Activated B cell treated with CpG ODN at 0.5 μM for 24 hours (primary cell): ENCODE data around the gene SUMF1. TPM values are rescaled to one million over a fixed set of nuclear protein-coding genes. Genes with fewer than 3 reads are reported as not detected.

Experiments
- ATAC-seq: fragments of 200-7000 bp; cut with Tn5 transposase; one replicate; pipeline ENCODE4 v1.10.0; 2021; ENCODE audit warnings: low read depth, mild to moderate bottlenecking, moderate library complexity
- CTCF ChIA-PET: fragments of 350-600 bp; sonication (Branson Sonifier 250); formaldehyde crosslinking; loops from one replicate; lab custom pipeline; 2021; ENCODE audit warnings: antibody characterized with exemption; lab: Charles Lee
- POLR2A ChIA-PET: fragments of 350-600 bp; sonication (Branson Sonifier 250); formaldehyde crosslinking; loops from one replicate; lab custom pipeline; 2021; ENCODE audit warnings: antibody characterized with exemption; lab: Charles Lee
- DNase-seq: peaks from one replicate; pipeline ENCODE4 v3.0.0; 2022
- H3K27ac Mint-ChIP-seq: one replicate; pipeline ENCODE4 v1.8.0; 2020; ENCODE audit warnings: mixed read lengths
- H3K27me3 Mint-ChIP-seq: one replicate; pipeline ENCODE4 v1.8.0; 2021; ENCODE audit warnings: mixed read lengths
- H3K36me3 Mint-ChIP-seq: one replicate; pipeline ENCODE4 v1.8.0; 2021; ENCODE audit warnings: low read depth, mixed read lengths
- H3K4me1 Mint-ChIP-seq: one replicate; pipeline ENCODE4 v1.8.0; 2021; ENCODE audit warnings: mixed read lengths
- H3K4me3 Mint-ChIP-seq: one replicate; pipeline ENCODE4 v1.8.0; 2020; ENCODE audit warnings: mild to moderate bottlenecking, mixed read lengths
- H3K9me3 Mint-ChIP-seq: one replicate; pipeline ENCODE4 v1.8.0; 2020; ENCODE audit warnings: mixed read lengths
- intact Hi-C: fragments of 100-400 bp; cut with micrococcal nuclease; formaldehyde crosslinking; loops from one replicate; pipeline ENCODE4 v1.15.1; 2024
- total RNA-seq: library from RNA; stranded (reverse); gene quantifications from 2 replicates; pipeline ENCODE4 v1.2.3, GENCODE V29; 2022
- TF ChIP-seq, protein P1 (sequence below): fragments of 200-600 bp; IDR thresholded peaks from one replicate; pipeline ENCODE4 v1.8.0; 2022; ENCODE audit warnings: antibody characterized with exemption, mild to moderate bottlenecking

SUMF1 gene
- total RNA-seq, 1 donor from 2014 or later, result 20.7 TPM

DNA sequence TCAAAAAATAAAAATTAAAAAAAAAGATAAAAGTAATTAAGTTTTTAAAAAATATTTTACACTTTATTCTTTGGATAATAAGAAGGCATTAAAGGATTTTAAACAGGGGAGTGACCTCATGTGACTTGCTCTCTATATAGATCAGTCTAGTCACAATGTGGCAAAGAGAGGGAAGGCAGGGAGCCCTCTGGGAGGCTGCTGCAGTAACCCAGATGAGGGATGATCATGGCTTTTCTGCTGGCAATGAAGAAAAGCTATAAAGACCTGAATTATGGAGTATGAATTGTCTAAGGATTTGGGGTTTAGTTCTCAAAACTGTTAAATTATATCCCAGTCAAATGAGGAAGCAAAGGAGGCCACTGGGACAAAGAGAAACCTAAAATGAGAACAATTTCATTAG lies 58.1 kb downstream of the SUMF1 start:
- Mint-ChIP-seq H3K27me3 (no peaks in the 10 kb centered on the region), H3K27ac (no peak overlapping the region), H3K9me3 (no peaks in the 10 kb centered on the region), H3K4me1 (peaks cover 3% of the 10 kb centered on the region), H3K36me3 (peaks cover 74% of the 10 kb centered on the region), H3K4me3 (no peak overlapping the region)
- CTCF ChIA-PET, result no interaction called here
- DNase-seq (no peak), ATAC-seq (no peak)
- POLR2A ChIA-PET, result no interaction called here
- intact Hi-C loops, result no loop called here
- TF ChIP-seq, protein P1, sequence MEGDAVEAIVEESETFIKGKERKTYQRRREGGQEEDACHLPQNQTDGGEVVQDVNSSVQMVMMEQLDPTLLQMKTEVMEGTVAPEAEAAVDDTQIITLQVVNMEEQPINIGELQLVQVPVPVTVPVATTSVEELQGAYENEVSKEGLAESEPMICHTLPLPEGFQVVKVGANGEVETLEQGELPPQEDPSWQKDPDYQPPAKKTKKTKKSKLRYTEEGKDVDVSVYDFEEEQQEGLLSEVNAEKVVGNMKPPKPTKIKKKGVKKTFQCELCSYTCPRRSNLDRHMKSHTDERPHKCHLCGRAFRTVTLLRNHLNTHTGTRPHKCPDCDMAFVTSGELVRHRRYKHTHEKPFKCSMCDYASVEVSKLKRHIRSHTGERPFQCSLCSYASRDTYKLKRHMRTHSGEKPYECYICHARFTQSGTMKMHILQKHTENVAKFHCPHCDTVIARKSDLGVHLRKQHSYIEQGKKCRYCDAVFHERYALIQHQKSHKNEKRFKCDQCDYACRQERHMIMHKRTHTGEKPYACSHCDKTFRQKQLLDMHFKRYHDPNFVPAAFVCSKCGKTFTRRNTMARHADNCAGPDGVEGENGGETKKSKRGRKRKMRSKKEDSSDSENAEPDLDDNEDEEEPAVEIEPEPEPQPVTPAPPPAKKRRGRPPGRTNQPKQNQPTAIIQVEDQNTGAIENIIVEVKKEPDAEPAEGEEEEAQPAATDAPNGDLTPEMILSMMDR, result no peak

GRCh38 chr3:4407941-4408340 lies 59.1 kb downstream of the SUMF1 start:
- ATAC-seq, result no peak
- no peaks in the 10 kb centered on the region for H3K9me3 Mint-ChIP-seq
- TF ChIP-seq, protein P1, result no peak
- peaks cover 3% of the 10 kb centered on the region for H3K4me1 Mint-ChIP-seq
- ChIA-PET CTCF (no interaction called here), POLR2A (no interaction called here)
- DNase-seq, result no peak
- no peak overlapping the region for H3K4me3 Mint-ChIP-seq
- intact Hi-C loops, result no loop called here
- H3K27me3 Mint-ChIP-seq, result no peaks in the 10 kb centered on the region
- H3K36me3 Mint-ChIP-seq, result peaks cover 80% of the 10 kb centered on the region
- H3K27ac Mint-ChIP-seq, result no peak overlapping the region

DNA sequence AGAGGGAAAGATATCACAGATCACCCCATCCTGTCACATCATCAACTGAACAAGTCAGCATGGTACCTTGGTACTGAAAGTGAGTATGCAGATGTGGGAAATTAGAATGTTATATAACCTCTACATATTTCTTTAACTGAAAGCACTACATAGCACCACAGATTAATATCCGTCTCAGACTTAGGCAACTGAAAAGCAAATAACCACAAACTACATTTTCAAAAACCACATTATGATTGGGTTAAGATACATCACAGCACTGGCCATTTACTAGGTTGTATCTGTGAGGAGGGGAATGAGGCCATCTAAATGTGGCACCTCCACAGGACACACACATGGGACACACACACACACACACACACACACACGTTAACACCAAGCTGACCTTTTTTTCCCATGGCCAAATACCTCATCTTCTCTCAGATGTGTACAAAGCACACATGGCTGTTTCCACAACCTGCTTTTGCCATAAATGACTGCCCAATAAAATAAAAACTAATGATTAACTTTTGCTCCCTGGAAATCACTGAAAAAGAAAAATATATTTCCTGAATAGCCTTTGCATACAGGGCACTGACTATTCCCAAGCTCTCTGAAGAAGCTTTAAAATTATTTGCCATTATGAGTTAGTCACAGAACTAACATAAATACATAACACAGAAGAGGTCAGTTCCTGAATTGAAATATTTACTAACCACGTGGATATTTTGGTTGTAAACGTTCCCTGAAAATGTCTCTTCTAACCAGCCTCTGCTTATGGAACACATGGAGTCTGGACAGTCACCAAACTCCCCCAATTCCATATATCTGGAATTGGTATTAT lies 60.1 kb downstream of the SUMF1 start:
- H3K9me3 Mint-ChIP-seq, result no peaks in the 10 kb centered on the region
- DNase-seq (no peak), ATAC-seq (no peak)
- H3K27me3 Mint-ChIP-seq, result no peaks in the 10 kb centered on the region
- peaks cover 81% of the 10 kb centered on the region for H3K36me3 Mint-ChIP-seq
- H3K4me1 Mint-ChIP-seq, result peaks cover 3% of the 10 kb centered on the region
- TF ChIP-seq, protein P1, result no peak
- CTCF ChIA-PET, result no interaction called here
- POLR2A ChIA-PET, result no interaction called here
- no peak overlapping the region for H3K4me3 Mint-ChIP-seq
- intact Hi-C loops, result no loop called here
- no peak overlapping the region for H3K27ac Mint-ChIP-seq

- H3K27me3 Mint-ChIP-seq, result no peaks in the 10 kb centered on the region
- TF ChIP-seq, protein P1, result no peak
- intact Hi-C loops, result no loop called here
- no peak overlapping the region for H3K27ac Mint-ChIP-seq
- DNase-seq (no peak), ATAC-seq (no peak)
- ChIA-PET POLR2A (no interaction called here), CTCF (no interaction called here)
- H3K9me3 Mint-ChIP-seq, result no peaks in the 10 kb centered on the region
- H3K4me1 Mint-ChIP-seq, result peaks cover 3% of the 10 kb centered on the region
- peaks cover 81% of the 10 kb centered on the region for H3K36me3 Mint-ChIP-seq
- no peak overlapping the region for H3K4me3 Mint-ChIP-seq
These were observed 62.2 kb downstream of the SUMF1 start for GRCh38 chr3:4404881-4405280.

- no peak for DNase-seq
- CTCF ChIA-PET, result no interaction called here
- H3K36me3 Mint-ChIP-seq, result peaks cover 69% of the 10 kb centered on the region
- no peaks in the 10 kb centered on the region for H3K9me3 Mint-ChIP-seq
- no peak overlapping the region for H3K4me3 Mint-ChIP-seq
- no peaks in the 10 kb centered on the region for H3K27me3 Mint-ChIP-seq
- ATAC-seq, result no peak
- intact Hi-C loops, result no loop called here
- TF ChIP-seq, protein P1, result no peak
- H3K27ac Mint-ChIP-seq, result no peak overlapping the region
- POLR2A ChIA-PET, result no interaction called here
- no peaks in the 10 kb centered on the region for H3K4me1 Mint-ChIP-seq
These were observed 65.6 kb downstream of the SUMF1 start for GRCh38 chr3:4401441-4401840.
